Measurements from ENCODE around the gene APOBEC3A.
"Not testable (repeated sequence)": the region's sequence is repeated elsewhere in the genome, so short reads cannot be mapped to it uniquely, and the experiment has no call there.

Gene APOBEC3A

DNA sequence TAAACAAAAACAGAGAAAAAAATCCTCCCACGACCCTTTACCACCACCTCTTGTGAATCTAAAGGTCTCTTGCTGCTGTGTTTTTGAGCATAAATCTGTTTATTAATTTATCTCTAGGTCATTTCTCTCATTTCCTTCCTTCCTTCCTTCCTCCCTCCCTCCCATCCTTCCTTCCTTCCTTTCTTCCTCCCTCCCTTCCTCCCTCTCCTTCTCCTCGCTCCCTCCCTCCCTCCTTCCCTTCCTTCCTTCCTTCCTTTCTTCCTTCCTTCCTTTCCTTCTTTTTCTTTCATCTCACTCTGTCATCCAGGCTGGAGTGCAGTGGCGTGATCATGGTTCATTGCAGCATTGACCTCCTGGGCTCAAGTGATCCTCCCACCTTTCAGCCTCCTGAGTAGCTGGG lies 13.5 kb upstream of the APOBEC3A start:
- DNase-seq: no peak

DNA sequence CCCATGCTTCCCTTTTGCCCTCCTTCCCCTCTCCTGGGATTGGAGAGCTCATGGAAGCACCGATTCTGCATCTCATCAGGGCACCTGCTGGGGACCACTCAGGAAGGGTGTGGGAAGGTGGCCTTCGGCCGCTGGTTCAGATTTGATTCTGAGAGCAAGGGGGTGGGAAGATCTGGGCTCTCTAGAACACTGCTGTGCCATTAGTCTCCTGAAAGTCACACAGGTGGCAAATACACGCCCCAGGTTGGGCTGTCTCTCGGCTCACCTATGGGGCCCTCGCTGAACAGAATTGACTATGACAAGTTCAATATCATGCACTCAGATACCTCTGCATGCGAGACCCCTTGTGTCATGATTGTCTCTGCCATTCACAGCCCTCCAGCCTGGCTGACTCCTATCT lies 12.8 kb upstream of the APOBEC3A start:
- DNase-seq: no peak

DNA sequence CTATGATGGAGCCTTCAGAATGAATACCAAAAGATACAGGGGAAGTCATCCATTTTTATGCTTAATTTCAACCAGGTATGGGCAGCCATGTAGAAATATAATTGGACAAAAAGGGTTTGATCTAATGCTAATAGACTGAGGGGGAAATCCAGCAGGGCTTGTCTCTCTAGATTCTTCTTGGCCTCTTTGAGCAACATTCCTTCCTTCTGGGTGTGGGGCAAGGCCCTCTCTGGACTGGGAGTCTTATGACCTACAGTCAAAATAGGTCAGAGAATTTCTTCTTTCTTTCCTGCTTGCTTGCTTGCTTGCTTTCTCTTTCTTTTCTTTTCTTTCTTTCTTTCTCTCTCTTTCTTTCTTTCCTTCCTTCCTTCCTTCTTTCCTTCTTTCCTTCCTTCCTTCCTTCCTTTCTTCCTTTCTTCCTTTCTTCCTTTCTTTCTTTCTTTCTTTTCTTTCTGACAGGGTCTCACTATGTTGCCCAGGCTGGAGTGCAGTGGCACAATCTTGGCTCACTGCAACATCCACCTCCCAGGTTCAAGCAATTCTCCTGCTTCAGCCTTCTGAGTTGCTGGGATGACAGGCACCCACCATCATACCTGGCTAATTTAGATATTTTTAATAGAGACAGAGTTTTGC lies 11.6 kb upstream of the APOBEC3A start:
- DNase-seq: not testable (repeated sequence)

DNA sequence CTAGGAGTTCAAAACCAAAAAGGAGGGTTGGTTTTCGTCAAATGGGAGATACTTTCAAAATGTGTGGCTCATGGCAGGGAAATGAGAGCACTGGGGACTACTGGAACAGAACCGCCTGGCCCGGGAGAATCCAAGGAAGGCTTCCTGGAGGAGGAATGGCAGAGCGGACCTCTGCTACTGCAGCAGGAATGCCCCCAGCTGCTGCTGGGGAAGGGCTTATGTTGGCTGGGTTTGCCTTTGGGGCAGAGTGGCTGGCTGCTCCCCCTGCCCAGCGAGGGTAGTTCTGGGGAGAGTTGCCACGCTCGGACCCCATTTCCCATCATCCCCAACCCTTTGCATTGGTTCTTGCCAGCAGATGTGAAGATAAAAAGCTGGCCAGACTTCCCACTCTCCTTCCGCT lies 10.6 kb upstream of the APOBEC3A start:
- no peak for DNase-seq

DNA sequence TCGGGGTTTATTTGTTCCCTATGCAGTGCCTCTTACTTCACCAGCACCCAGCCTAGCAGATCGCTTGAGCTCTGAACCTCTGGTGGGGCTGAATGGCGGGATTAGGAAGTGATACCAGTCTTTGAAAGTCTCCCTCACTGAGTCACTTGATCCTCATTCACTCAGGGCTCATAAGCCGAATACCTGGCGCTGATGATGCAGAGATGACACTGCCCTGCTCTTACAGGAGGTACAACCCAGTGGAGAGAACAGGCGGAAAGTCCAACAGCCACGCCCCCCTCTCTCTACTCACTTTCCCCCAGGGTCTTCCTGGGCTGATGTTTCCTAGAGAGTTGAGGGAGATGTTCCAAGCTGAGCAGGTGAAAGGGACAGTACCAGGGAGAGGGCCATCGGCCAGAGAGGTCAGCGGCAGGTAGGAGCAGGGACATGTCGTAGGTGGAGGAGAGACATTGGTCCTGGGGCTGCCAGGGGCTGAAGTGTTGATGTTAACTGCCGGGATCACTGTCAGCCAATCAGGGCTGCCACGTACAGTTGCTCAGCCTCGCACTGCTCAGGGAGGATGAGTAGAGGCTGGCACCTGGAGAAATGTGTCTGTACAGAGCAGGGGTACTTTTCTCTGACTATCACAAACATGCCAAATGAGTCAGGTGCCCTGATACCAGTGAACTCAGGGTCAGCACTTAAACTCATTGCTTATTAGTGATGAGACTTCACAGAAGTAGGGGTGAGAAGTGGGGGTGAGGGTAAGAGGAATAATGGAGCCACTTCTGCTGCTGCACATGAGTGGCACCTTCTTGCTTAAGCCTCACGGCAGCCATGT lies 9.9 kb upstream of the APOBEC3A start:
- no peak for DNase-seq

DNA sequence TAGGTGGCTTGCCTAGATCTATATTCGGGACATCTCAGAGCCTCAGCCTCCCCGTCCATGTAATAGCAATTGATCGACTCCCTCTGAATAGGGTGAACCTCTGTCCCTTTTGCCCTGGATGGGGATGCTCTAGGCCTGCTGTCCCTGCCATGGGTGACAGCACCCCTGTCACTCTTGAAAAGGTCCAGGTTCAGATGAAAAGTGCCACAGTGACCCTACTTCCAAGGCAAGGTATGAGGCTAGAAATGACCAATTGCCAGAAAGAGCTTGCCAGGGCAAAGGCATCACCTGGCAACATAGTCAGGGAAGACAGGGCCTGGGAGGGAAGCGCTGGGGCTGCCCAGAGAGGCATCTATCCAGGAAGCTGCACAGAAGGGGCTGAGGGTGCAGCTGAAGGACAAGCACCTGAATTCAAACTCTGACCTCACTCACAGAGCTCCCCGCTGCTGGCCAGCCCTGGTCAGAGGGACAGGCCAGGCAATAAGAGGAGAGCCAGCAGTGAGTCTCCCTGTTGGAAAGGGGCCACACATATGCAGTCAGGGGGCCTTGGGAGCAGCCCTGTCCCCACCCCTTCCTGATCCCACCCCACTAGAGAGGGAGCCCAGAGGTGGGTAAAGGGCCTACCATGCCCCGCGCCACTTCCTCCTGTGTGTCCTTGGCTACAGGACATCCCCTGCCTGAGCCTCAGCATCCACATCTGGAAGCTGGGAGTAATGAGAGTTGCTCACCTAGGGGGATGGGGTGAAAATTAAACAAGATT lies 9.0 kb upstream of the APOBEC3A start:
- DNase-seq: no peak

DNA sequence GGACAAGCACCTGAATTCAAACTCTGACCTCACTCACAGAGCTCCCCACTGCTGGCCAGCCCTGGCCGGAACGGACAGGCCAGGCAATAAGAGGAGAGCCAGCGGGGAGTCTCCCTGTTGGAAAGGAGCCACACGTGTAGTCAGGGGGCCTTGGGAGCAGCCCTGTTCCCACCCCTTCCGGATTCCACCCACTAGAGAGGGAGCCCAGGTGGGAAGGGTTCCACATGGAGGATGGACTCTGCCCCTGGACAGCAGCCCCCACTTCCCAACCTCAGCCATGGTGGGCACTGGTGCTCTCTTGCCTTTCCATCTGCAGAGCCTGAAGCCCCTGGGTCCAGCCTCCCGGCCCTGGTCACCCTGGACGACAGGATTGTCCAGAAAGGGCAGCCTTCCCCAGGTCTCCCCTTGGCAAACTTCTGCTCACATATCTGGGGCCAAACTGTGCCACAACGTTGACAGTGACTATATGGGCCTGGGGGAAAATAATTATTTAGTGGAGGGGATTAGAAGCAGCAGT lies 7.5 kb upstream of the APOBEC3A start:
- no peak for DNase-seq

DNA sequence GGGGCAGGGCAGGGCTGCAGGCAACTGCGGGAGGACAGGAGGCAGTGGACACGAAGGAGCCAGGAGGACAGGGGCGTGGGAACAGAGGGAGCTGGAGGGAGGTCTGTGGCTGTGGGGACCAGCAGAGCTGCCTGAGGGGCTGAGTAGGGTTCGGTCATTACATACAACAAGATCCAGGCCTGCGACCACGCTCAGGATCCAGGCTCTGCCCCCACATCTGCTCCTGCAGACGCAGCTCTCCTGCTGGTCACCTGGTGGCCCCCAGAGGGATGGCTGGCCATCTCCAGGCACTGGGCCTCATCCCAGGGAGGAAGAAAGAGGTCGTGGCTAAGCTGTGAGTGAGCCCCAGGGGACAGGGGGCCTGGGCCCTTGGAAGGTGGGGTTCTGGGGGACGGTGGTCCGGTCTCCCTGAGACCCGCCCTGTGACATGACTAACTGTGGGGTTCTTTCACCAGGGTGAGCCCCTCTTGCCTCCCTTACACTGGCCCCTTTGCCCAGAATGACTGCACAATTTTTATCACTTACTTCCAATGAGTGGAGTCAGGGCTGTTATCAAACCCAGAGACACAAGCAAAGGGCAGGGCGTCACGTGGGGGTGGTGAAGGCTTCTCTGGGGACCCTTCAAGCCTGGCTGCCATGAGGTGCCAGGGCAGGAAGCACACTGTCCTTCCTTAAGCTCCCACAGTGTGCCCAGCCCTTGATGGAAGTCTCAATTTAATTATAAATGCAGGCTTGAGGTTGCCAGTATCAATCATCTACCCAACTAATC lies 6.7 kb upstream of the APOBEC3A start:
- DNase-seq: no peak

DNA sequence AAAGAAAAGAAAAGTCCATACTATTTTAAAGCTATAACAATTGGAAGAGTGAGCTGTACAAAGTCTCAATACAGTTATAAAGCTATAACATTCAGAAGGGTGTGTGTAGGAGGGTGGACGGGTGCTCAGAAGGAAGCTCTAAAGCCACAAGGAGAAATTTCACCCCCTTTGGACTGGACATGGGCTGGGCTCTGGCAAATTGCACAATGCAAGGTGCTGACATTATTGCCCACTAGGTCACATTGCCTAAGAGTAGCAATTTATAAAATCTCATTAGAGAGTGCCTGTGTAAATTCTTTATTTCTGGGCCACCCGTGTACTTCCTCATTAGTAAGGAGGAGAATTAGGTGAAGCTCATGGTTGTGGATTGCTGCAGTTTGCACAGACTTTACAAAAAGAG lies 5.7 kb upstream of the APOBEC3A start:
- DNase-seq: no peak

DNA sequence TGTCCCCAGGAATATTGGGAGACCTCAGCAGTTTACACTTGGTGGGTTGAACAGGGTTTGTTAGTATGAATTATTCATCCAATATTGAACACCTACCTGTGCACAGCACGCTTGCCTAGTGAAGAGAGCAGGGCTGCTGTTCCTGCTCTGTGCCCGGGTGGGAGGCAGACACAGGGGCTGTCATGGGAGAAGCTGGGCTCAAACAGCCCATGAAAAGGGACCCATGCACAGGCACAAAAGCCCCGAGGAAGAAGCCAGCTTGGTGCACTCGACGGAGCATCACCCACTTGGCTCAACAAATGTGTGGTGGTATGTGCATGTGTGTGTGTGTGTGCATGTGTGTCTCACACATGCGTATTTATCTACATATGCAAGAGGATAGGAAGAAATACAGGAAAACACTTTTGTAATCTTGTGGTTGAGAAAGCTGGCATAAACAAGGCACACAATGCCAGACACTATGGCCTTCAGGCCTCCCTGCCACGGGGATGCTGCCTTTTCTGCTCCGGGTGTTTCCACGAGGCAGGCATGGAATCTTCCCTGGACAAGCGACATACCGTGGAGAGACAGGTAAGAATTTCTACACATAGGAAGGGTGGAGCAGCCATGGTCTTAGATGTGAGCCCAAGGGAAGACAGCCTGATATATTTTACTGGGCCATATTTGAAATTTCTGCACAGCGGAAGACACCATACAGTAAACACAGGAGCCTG lies 5.0 kb upstream of the APOBEC3A start:
- DNase-seq: no peak

DNA sequence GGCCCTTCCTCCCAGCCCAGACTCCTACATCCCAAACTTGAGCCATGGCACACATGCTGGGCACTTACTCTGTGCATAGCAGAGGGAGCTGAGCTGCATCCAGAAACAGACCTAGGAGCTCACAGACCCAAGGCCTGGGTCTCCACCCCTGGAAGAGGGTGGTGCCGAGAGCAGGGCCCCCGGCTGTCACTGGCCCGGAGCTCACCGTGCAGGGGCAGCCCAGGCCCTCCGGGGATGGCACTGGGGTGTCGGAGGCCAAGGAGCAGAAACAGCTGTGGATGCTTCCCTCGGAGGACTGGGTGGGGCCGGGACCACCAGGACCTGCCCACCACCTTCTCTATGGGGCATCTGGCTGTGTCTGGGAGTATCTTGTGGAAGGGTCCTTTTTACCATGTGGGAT lies 4.3 kb upstream of the APOBEC3A start:
- no peak for DNase-seq

DNA sequence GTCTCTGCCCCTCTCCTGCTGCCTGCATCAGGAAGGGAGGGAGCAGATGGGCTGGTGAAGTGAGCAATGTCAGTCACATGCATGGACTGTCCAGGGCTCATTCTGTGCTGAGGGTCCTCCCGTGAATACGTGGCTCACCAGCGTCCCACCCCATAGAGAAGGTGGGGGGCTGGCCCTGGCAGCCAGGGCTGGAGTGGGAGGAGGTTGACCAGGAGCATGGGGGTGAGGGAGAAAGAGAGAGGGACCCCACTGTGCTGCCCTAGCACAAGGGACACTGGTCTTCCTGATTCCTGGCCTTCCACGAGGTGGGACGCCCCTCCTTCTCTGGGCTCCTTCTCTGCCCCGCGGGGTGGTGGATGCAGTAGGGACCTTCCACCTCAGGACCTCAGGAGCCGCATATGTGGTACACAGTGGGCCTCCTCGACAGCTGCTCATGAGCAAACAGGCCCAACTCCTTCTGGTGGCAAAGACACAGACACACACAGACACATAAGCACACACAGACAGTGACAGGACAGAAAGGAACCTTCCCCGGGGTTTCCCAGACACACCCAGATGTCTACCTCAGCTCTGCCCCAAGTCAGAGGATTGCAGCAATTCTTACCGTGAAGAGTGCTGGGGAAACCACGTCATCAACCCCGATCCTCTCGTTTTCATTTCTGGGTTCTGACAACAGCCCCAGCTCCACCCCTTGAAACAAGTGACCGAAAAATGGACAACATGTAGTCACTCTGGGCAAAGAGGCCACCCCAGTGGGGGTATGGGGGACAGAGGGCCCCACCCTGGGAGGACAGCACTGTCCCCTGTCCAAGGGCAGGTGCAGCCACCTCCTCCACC lies 3.6 kb upstream of the APOBEC3A start:
- no peak for DNase-seq

DNA sequence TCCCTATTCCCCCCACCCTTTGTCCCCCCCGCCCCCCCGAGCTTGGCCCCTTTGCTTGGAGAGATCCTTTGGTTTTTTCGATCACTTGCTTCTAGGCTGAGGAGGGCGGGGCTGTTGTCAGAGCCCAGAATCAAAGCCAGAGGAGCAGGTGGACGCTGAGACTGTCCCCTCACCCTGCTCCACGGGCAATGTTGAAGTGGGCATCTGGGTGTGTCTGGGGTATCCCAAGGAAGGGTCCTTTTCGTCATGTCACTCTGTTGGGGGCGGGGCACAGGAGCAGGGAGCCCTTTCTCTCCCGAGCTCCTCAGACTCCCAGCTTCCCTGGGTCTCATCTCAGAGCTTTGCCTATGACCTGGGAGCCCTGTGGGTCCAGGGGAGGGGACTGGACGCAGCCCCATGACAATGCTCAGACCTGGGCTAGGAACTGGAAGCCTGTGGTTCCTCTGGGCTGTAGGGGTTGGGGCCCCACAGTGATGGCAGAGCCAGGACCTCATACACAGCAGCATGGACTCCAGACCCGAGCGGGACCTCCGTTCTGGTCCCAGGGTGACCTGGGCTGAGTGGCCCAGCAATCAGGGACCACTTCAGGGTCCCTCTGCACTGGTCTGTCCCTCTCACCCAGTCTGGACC lies 2.9 kb upstream of the APOBEC3A start:
- no peak for DNase-seq

DNA sequence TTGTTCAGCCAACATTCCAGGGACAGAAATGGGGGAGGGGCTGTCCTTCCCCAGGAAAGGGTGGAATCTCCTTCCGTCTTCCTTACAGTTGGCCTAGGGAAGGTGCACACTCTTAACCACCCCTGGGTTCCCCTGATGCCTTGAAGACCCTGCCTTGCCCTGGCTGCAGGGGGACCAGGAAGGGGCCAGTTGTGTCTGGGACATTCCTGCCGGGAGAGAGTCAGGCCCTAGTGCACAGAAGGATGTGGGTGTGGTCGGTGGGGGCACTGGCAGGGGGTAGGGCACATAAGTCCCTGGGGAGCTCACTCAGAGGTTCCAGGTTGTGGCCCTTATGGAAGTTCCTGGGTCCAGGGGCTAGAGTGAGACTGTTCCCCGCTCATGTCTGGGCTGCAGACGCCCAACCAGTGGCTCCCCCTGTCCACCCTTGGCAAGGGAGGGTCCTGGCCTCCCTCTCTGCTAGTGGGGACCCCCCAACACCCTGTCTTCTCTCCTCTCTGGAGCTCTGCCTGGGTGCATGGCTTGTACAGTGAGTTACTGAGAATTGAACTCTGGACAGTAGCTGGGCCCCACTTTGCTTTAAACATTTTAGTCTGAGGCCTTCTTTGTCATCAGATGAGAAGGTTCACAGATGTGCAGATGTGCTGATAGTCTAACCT lies 2.0 kb upstream of the APOBEC3A start:
- no peak for DNase-seq

DNA sequence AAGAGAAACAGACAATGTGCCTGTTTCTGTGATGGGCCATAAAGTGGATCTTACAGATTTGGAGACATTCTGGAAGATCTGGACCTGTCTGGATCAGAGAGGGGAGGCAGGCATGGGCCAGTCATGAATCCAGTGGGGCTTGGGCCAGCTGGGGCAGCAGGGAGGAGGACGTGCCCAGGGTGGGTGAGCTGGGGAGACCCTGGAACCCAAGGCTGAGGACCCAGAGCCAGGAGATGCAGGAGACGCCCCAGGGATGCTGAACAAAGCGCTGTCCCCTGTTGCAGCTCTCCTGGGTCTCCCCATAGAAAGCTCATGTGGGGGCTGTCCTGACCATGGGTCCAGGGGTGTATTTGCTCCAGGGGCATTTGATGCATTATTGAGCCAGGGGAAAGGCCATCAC lies 1.5 kb upstream of the APOBEC3A start:
- no peak for DNase-seq

DNA sequence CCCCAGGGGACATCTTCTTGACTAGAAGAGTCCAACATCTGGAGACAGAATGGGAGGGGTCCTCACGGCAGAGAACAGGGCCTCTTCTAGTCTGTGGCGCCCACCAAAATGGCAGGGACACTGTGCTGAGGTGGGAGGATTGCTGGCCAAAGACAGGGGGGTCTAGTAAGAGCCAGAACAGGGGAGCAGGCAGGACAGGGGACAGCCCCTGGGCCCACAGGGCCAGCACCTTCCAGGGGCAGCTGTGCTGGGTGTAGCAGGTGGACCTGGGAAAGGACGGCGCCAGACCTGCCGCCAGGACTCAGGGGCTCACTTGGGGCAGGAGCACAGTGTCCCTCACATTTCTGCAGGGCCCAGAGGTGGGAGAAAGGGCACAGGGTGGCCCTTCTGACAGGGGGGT lies 858 bp upstream of the APOBEC3A start:
- DNase-seq: no peak

DNA sequence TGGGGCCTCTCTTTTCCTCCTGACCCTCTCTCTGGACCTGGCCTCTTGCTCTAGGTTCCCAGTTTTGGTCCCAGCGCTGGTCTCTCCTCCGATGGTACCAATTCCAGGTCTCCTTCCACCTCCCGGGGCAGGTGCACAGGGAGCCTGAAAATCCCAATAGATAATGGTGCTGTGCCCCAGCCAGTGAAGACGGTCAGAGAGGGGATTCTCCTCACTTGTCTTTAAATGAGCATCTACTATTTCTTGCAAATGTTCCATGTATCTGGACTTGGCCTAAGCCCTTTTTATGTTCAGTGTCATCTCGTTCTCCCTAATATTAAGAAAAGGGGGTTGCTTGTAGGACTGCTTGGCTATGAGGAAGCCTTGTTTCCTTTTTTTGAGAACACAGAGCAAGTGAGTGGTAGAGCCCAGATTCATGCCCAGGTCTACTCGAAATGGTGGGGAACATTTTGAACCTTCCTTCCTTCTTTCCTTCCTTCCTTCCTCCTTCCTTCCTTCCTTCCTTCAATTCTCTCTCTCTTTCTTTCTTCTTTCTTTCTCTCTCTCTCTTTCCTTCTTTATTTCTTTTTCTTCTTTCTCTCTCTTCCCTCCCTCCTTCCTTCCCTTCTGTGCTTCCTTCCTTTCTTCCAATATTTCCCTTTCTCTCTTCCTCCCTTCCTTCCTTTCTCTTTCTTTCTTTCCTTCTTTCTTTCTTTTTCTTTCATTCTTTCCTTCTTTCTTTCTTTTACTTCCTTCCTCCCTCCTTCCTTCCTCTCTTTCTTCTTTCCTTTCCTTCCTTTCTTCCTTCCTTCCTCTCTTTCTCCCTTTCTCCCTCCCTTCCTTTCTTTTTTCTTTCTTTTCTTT lies 620 bp downstream of the APOBEC3A start:
- no peak for DNase-seq

DNA sequence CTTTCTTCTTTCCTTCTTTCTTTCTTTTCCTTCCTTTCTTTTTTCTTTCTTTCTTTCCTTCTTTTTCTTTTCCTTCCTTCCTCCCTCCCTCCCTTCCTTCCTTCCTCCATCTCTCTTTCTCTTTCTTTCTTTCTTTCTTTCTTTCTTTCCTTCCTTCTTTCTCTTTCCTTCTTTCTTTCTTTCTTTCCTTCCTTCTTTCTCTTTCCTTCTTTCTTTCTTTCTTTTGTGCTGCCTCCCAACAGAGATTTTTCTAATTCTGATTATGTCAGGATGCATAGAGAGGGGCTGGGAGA lies 1.2 kb downstream of the APOBEC3A start:
- DNase-seq: not testable (repeated sequence)

DNA sequence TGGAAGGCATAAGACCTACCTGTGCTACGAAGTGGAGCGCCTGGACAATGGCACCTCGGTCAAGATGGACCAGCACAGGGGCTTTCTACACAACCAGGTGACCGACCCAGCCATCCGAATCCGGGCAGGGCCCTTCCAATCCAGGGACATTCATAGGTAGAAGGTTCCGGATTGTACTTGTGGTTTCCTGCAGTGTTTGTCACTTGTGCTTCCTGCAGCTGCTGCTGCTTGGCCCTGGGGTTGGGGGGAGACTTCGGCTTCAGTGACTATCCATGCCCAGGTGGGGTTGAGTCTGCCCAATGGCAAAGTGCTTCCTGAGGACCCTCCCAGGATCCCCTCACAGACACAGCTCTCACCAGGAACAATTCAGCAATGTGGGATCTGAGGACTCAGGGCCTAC lies 2.2 kb downstream of the APOBEC3A start:
- no peak for DNase-seq

DNA sequence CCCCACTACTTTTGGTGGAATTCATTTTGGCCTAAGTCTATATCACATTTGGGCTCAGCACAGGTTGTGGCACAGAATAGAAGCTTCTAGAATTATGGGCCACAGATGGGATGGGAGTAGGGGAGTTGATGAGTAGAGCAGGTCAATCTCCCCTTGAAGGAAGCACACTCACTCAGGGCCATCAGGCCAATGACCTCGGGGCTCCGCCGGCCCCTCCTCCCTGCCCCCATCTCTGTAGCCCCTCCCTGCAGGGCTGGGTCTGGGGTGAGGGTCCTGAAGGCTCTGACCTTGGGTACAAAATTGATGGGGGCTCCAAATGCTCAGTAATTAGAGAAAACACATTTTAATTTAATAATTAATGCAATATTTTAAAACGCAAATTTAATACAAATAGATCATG lies 3.3 kb downstream of the APOBEC3A start:
- not testable (repeated sequence) for DNase-seq

All from DMS 273 treated with DMSO at 0.1 percent for 48 hours (cell line).